MM.1S (cell line): ENCODE measurements around the gene ANKRD9.

Experiments used
- EZH2 ChIP-seq: fragments of 300-600 bp; sonication (generic); optimal IDR thresholded peaks from 2 replicates; pipeline ENCODE3; 2017; ENCODE audit warnings: low read depth, mild to moderate bottlenecking, antibody characterized with exemption, low read length, mixed read lengths
- TF ChIP-seq, protein P1 (sequence below): fragments of 300-600 bp; sonication (generic); IDR thresholded peaks from 2 replicates; pipeline ENCODE4 v1.5.1; 2016; ENCODE audit warnings: antibody characterized with exemption, low read length, mixed read lengths

DNA sequence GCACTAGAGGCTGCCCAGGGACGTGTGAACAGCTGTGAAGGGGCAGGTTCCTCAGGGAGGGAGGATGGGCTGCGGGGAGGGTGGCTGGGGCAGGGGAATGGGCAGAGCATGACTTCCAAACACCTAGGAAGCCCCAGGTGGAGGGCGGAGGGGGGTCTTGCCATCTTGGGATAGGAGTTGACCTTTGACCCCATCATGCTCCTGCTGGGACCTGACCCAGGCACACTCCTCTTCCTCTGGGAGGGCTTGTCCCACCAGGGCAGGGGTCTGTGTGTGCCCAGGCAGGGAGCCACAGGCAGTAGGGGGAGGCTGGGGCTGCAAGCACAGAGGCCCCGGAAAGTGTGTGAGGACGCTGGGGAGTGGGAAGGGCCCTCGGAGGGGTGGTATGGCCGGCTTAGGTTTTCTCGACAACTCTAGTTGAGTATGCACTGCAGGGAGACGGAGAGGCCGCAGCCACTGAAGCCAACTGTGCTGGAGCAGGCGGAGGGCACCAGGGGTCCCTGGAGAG lies 3.3 kb upstream of the ANKRD9 start:
- TF ChIP-seq EZH2: no peak
- TF ChIP-seq, protein P1, sequence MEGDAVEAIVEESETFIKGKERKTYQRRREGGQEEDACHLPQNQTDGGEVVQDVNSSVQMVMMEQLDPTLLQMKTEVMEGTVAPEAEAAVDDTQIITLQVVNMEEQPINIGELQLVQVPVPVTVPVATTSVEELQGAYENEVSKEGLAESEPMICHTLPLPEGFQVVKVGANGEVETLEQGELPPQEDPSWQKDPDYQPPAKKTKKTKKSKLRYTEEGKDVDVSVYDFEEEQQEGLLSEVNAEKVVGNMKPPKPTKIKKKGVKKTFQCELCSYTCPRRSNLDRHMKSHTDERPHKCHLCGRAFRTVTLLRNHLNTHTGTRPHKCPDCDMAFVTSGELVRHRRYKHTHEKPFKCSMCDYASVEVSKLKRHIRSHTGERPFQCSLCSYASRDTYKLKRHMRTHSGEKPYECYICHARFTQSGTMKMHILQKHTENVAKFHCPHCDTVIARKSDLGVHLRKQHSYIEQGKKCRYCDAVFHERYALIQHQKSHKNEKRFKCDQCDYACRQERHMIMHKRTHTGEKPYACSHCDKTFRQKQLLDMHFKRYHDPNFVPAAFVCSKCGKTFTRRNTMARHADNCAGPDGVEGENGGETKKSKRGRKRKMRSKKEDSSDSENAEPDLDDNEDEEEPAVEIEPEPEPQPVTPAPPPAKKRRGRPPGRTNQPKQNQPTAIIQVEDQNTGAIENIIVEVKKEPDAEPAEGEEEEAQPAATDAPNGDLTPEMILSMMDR: no peak
